HG02943 (cell line): ENCODE results near the gene PC.
"Not testable (repeated sequence)": the region's sequence is repeated elsewhere in the genome, so short reads cannot be mapped to it uniquely, and the experiment has no call there.

Experiments
- ATAC-seq: cut with Tn5 transposase; IDR thresholded peaks from one replicate; pipeline ENCODE4 v1.9.1; 2021; ENCODE audit warnings: mild to moderate bottlenecking, low read depth, moderate library complexity; ENCODE audit not compliant: unreplicated experiment

The PC gene

DNA sequence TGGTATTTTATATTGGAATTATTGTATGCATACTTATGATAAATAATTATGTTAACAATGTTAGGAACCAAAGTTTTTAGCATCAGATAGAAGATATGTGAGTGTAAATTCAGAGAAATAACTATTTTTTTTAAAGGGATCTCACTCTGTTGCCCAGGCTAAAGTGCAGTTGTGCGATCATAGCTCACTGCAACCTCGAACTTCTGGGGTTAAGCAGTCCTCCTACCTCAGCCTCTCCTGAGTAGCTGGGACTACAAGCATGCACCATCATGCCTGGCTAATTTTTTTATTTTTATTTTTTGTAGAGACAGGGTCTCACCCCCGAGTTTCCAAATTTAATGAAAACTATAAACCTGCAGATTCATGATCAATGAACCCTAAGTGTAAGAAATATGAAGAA lies 148.6 kb downstream of the PC start:
- ATAC-seq = no peak

DNA sequence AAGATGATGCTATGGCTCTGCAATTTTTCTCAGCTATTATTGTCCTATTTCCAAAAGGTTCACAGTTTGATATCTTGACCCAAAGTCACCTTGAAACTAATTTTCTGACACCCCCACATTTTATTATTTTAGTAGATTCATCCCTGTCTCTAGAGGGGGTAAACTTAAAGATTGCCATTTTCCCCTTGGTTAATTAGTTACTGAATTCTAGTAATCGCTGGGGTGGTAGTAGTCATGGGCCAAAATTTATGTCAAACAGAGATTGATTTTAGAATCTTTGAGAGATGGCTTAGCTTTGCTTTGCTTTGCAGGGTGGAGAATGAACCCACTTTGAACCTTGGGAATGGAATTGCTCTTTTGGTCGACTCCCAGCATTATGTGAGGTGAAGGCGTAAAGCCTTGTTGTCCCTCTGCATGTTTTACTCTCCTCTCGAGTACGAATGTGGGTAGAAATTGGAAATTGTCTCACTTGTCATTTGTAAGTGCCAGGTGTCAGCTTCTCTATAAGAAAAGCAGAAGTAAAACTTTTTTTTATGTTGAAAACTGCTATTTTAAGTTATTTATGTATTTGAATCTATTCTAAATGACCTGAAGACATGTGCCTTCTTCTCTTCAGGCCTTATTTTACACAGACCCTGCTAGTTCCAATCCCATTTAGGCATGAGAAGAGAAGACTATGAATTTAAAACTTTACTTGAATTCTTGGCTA lies 157.3 kb downstream of the PC start:
- ATAC-seq = no peak

DNA sequence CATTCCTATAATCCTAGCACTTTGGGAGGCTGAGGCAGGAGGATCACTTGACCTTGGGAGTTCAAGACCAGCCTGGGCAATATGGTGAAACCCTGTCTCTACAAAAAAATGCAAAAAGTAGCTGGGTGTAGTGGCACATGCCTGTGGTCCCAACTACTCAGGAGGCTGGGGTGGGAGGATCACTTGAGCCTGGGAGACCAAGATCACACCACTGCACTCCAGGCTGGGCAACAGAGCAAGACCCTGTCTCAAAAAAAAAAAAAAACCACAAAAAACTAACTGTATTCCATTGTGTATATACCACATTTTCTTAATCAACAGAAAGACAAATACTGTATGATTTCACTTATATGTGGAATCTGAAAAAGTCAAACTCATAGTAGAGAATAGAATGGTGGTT lies 158.4 kb downstream of the PC start:
- ATAC-seq = not testable (repeated sequence)
